Right lobe of liver (tissue), 6 donors: ENCODE data around the gene CIB2. TPM values are rescaled to one million over a fixed set of nuclear protein-coding genes. Genes with fewer than 3 reads are reported as not detected.

ENCODE experiments used
- ATAC-seq, 4 donors: fragments of 200-7000 bp; cut with Tn5 transposase; one replicate each; pipeline ENCODE4 v1.9.1; 2020; ENCODE audit warnings: mild to moderate bottlenecking in 4 of 4, moderate library complexity in 4 of 4
- DNase-seq, 3 donors: peaks; one replicate each; pipeline ENCODE4 v3.0.0-alpha.2; 2020
- H3K27ac ChIP-seq, 3 donors: fragments of 200-600 bp; one replicate each; pipeline ENCODE4 v1.8.0; 2022
- H3K27me3 ChIP-seq, 2 donors: fragments of 200-600 bp; one replicate each; pipeline ENCODE4 v1.8.0; 2022
- H3K36me3 ChIP-seq, 4 donors: fragments of 200-600 bp; sonication (generic) in 1 of 4; one replicate each; pipeline versions ENCODE4 v1.5.1 to v1.8.0; 2017 to 2022; ENCODE audit warnings: control low read depth in 1 of 4
- H3K4me1 ChIP-seq, 4 donors: fragments of 200-600 bp; sonication (generic) in 1 of 4; one replicate each; pipeline versions ENCODE4 v1.5.1 to v1.8.0; 2017 to 2022; ENCODE audit warnings: control low read depth in 1 of 4
- H3K4me3 ChIP-seq, 3 donors: fragments of 200-600 bp; one replicate each; pipeline ENCODE4 v1.8.0; 2022
- H3K9me3 ChIP-seq, 4 donors: fragments of 200-600 bp; sonication (generic) in 1 of 4; one replicate each; pipeline versions ENCODE4 v1.5.1 to v1.8.0; 2017 to 2022; ENCODE audit warnings: control low read depth in 1 of 4
- POLR2A ChIP-seq: fragments of 450-650 bp; IDR thresholded peaks from one replicate; pipeline ENCODE4 v1.6.1; 2017; ENCODE audit warnings: antibody characterized with exemption, mild to moderate bottlenecking
- WGBS: methylation state at CpG from one replicate; pipeline ENCODE4 v1.1.6; 2018; ENCODE audit warnings: low coverage, low lambda C conversion rate; ENCODE audit not compliant: insufficient coverage; ENCODE audit errors: missing lambda C conversion rate; 5-methylcytosine and 5-hydroxymethylcytosine counted together
- intact Hi-C, 2 donors: fragments of 100-400 bp; cut with DNase I; formaldehyde crosslinking; loops; one replicate each; pipeline versions ENCODE4 v1.11.2 to v1.14.1; 2022
- total RNA-seq, 6 experiments: library from RNA; depleted of rRNA in 2 of 6; stranded (reverse); fragments of >200 nt in 2 of 6; fragmentation: NEBNext Ultra II Directional in 3 of 6; extraction: Animal tissue kit (Norgen Biotek cat#: 25700) in 3 of 6; gene quantifications; one replicate each; pipeline versions ENCODE4 v1.1.0 to v1.2.4, GENCODE V29; 2016 to 2023
- TF ChIP-seq, protein P1 (sequence below), 4 donors: fragments of 200-600 bp in 3 of 4; fragments of 450-650 bp in 1 of 4; IDR thresholded peaks; one replicate each; pipeline versions ENCODE4 v1.5.1 to v1.8.0; 2016 to 2022; ENCODE audit warnings: antibody characterized with exemption in 4 of 4, mild to moderate bottlenecking in 2 of 4
- donor health status: DM: no; HTN: yes; CAD: no.
- donor health status: DM: no; HTN: no; CAD: no.
- donor health status: DM: no; HTN: no; CAD: no.
- donor health status: DM: no; HTN: yes; CAD: no.
- donor health status: DM: no; HTN: yes; CAD: no.

CIB2 gene
- total RNA-seq, 6 experiments from 2014 or later, result 0.22 to 1.3 (median 0.74) TPM; not detected in 1

DNA sequence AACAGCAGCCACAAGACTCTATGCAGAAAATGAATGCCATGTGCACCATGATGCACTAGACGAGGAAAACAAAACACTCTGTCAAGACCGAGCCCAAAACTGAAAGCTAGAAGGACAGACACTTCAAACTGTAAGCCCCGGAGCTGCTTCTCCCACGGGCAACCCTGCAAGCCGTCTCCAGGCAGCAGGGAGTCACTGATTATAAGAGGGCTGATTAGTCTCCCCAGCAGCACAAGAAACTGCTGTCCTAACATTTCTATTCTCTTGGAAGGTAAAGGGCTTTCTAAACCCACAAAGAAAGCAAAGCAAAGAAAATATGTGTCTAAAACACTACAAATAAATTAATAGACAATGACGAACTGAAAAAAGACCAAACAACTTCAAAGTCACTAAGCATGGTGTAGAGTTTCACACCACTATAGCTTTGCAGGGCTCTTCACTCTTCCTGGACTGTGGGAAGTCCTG, 69.2 kb downstream of the CIB2 start:
- H3K4me3 ChIP-seq, result no peak overlapping the region
- peak overlapping the region; percentile 34 to 99 (median 92) for H3K27ac ChIP-seq
- WGBS, result 0% methylated on average over 6 of the region's 6 CpGs
- DNase-seq, result peak in 1 of 3 donors; percentile 43
- H3K36me3 ChIP-seq, result no peaks in the 10 kb centered on the region
- H3K4me1 ChIP-seq, result peaks cover 0 to 86% (median 33%) of the 10 kb centered on the region in 4 donors
- no peaks in the 10 kb centered on the region for H3K27me3 ChIP-seq
- no peaks in the 10 kb centered on the region for H3K9me3 ChIP-seq
- TF ChIP-seq, protein P1, sequence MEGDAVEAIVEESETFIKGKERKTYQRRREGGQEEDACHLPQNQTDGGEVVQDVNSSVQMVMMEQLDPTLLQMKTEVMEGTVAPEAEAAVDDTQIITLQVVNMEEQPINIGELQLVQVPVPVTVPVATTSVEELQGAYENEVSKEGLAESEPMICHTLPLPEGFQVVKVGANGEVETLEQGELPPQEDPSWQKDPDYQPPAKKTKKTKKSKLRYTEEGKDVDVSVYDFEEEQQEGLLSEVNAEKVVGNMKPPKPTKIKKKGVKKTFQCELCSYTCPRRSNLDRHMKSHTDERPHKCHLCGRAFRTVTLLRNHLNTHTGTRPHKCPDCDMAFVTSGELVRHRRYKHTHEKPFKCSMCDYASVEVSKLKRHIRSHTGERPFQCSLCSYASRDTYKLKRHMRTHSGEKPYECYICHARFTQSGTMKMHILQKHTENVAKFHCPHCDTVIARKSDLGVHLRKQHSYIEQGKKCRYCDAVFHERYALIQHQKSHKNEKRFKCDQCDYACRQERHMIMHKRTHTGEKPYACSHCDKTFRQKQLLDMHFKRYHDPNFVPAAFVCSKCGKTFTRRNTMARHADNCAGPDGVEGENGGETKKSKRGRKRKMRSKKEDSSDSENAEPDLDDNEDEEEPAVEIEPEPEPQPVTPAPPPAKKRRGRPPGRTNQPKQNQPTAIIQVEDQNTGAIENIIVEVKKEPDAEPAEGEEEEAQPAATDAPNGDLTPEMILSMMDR (IDR thresholded peaks at IDR 0.05), result no peak
- intact Hi-C loops, result loop anchor here in 1 of 2 donors (10.0 kb wide), 1 partner anchor 57 kb away; no protein-coding TSS in a partner anchor
- peak in 3 of 4 donors; percentile 6 to 16 (median 13) for ATAC-seq

DNA sequence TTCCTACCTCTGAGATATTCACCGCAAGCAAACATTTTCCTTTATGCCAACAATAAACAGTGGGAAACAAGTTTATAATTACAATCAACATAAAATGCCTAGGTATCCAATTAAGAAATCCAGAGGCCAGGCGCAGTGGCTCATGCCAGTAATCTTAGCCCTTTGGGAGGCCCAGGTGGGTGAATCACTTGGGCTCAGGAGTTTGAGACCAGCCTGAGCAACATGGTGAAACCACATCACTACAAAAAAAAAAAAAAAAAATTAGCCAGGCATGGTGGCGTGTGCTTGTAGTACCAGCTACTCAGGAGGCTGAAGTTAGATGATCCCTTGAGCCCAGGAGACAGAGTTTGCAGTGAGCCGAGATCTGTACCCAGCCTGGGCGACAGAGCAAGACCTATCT, 71.0 kb downstream of the CIB2 start:
- H3K4me3 ChIP-seq, result no peak overlapping the region
- no peaks in the 10 kb centered on the region for H3K9me3 ChIP-seq

DNA sequence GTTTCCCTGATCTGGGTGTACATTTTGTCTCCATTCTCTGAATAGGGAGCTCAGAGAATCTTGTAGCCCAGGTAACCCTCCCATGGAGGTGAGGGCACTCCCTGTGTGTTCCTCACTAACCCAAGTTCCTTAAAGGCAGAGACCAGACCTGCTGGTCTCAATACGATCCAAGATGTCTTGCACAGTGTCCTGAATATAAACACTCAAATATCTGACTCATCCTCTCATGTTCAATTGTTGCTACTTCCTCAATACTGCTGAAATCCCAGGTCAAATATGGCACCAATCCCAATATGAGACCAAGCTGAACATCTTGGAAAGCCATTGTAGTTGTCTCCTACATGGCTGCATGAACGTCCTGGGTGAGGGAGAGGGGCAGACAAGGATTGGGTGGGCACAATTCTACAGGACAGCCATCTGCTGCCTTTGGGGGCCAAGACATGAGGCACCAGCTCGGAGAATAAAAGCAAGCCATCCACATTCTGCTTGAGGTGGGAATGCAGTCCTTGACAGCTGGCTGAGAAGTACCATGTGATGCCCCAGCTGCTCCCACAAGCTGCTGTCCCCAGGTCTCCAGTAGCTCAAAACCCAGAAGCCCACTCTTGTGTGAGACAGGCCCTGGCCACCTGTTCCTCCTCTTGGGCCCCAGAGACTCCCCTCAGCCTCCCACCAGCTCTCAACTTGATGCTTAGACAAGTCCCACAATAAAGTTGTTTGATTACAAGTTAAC, 72.0 kb downstream of the CIB2 start:
- H3K27ac ChIP-seq, result peak overlapping the region; percentile 10 to 38 (median 30)
- TF ChIP-seq, protein P1 (IDR thresholded peaks at IDR 0.05), result no peak
- no peak for TF ChIP-seq POLR2A
- WGBS, result 80% methylated on average over 1 of the region's 3 CpGs
- H3K4me3 ChIP-seq, result no peak overlapping the region
- H3K27me3 ChIP-seq, result no peaks in the 10 kb centered on the region
- no peaks in the 10 kb centered on the region for H3K9me3 ChIP-seq
- DNase-seq (peak in 1 of 3 donors; percentile 39), ATAC-seq (peak in 1 of 4 donors; percentile 9)
- no peaks in the 10 kb centered on the region for H3K36me3 ChIP-seq
- H3K4me1 ChIP-seq, result peaks cover 0 to 86% (median 38%) of the 10 kb centered on the region in 4 donors
- intact Hi-C loops, result no loop called here

More for the DNA sequence above, 71.0 kb downstream of the CIB2 start:
- WGBS, result 87% methylated on average over 5 of the region's 5 CpGs
- TF ChIP-seq, protein P1 (IDR thresholded peaks at IDR 0.05), result no peak
- TF ChIP-seq POLR2A, result no peak
- ATAC-seq (no peak), DNase-seq (peak in 1 of 3 donors; percentile 37)
- Histone ChIP-seq H3K4me1 (peaks cover 0 to 86% (median 38%) of the 10 kb centered on the region in 4 donors), H3K27me3 (no peaks in the 10 kb centered on the region), H3K36me3 (no peaks in the 10 kb centered on the region), H3K27ac (peak overlapping the region; percentile 10 to 38 (median 30))
- intact Hi-C loops, result loop anchor here in 1 of 2 donors (10.0 kb wide), 1 partner anchor 55 kb away; no protein-coding TSS in a partner anchor

DNA sequence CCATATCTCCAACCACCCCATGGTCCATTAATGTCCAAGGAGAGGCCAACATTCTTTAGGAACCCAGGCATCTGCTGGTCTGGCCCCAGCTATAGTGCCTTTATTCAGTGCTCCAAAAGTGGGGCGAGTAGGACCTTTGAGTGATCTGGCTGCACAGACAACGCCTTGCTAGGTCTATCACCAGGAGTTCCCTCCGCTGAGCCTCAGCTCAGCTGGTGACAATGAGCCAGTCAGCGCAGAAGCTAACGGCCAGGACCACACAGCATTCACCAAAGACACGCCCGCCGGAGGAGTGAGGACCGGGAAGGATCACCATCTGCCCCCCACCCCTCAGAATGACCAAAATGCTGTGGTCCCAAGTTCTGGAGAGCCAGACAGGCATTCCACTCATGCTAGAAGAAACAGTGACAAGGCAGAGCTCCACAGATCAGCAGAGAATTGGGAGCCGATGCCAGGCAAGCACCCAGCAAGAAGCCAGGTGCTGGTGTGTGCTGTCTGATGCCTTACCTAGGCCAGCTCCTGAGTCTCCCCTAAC, 72.8 kb downstream of the CIB2 start:
- no peaks in the 10 kb centered on the region for H3K27me3 ChIP-seq
- no peak overlapping the region for H3K4me3 ChIP-seq
- peak overlapping the region in 1 of 3 donors; percentile 30 for H3K27ac ChIP-seq
- 87% methylated on average over 3 of the region's 10 CpGs for WGBS
- peaks cover 0 to 83% (median 36%) of the 10 kb centered on the region in 4 donors for H3K4me1 ChIP-seq
- no peak for ATAC-seq
- no peaks in the 10 kb centered on the region for H3K36me3 ChIP-seq
- no peaks in the 10 kb centered on the region for H3K9me3 ChIP-seq
- intact Hi-C loops, result no loop called here
- TF ChIP-seq, protein P1 (IDR thresholded peaks at IDR 0.05), result no peak
- TF ChIP-seq POLR2A, result no peak
- no peak for DNase-seq
